ENCODE results near the gene ARHGEF25.

GRCh38 chr12:57613427-57614109 lies 2.3 kb downstream of the ARHGEF25 start:
- TF ChIP-seq CTCF (IDR thresholded peaks at IDR 0.05; ENCODE audit: insufficient read depth, low read length) (no peak), POLR2AphosphoS5 (IDR thresholded peaks at IDR 0.05; ENCODE audit: low read depth) (no peak), GABPA (IDR thresholded peaks at IDR 0.05; ENCODE audit: low read depth) (no peak), SPI1 (IDR thresholded peaks at IDR 0.05; ENCODE audit: borderline replicate concordance, low read depth) (no peak)

Measured in HL-60 (cell line).